Measurements from ENCODE around the gene WDR37.

DNA sequence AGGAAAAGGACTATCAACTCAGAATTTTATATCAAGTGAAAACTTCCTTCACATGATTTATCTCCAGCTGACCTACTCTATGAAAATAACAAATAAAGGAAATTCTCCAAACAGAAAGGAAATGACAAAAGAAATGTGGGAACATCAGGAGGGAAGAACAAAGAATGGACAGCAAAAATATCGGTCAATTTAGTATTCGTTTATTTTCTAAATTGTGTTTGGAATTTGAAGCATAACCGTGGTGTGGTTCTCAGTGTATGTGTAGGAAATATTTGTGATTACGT is 8.7 kb downstream of the WDR37 start:
- TF ChIP-seq POLR2A (IDR thresholded peaks at IDR 0.05; ENCODE audit: low read length) (no peak), GATA1 (IDR thresholded peaks at IDR 0.05; ENCODE audit: low read depth, low read length) (no peak)

Measured in erythroblast (primary cell).